Measurements from ENCODE around the gene CADPS2.

Gene CADPS2

DNA sequence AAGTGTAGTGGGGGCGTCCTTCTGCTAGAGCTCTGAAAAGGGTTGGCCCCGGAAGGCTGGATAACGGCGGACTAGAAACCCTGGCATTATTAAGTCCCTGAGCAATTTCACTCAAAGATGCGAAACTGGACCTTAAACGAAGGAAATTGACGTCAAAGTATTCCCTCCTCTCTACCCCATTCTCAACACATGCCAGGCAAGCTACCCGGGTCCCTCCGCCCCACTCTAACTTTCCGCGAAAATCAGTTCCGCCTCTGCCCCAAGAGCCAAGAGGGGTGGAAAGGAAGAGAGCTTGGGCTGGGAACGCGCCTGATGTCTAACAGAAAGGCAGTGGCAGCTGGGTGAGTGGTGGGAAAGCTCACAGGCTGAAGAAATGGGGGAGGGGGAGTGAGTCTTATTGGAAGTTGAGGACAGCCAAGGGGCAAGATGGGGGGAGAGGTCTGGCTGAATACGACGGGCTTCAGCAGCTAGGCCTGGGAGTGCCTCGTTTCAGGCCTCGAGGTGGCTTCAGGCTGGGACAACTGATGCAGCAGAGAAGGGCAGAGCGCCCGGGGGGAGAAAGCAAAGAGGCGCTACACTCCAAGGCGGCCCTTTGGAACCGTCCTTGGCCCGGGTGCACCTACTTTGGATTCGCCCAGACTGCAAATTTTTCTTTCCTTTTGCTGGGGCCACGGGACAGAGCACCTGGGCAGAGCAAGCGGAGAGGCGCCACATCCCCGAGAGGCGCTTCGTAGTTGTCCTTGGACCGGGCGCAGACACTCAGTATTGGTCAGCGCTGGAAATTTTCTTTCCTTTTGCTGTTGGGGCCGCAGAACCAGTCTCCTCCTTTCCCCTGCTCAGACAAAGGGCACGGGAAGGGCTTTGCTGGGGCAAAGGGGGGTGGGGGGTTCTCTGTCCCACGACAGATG lies 579.7 kb downstream of the CADPS2 start:
- H3K79me1 ChIP-seq (replicated peaks; ENCODE audit: low read length, poor library complexity, severe bottlenecking), result no peaks in the 10 kb centered on the region
- peaks cover 38% of the 10 kb centered on the region for H3K4me1 ChIP-seq (ENCODE audit: control insufficient read depth, insufficient read depth, low read depth, low read length)
- no peak overlapping the region for H3K27ac ChIP-seq (ENCODE audit: low read length, poor library complexity, severe bottlenecking)
- H2AK5ac ChIP-seq (ENCODE audit: low read length, severe bottlenecking), result no peak overlapping the region
- no peak overlapping the region for H2BK120ac ChIP-seq (ENCODE audit: low read depth, low read length)
- no peak overlapping the region for H4K8ac ChIP-seq (ENCODE audit: low read length)
- H2AFZ ChIP-seq (ENCODE audit: low read depth, low read length), result no peak overlapping the region
- H3K36me3 ChIP-seq (ENCODE audit: control insufficient read depth in 1 of 2, insufficient read depth in 2 of 2, low read depth in 1 of 2, low read length in 2 of 2), result no peaks in the 10 kb centered on the region
- no peaks in the 10 kb centered on the region for H3K9me3 ChIP-seq (ENCODE audit: control insufficient read depth, low read length)
- H3K23ac ChIP-seq (ENCODE audit: low read length in 2 of 2), result no peak overlapping the region
- no peak overlapping the region for H3K9ac ChIP-seq (ENCODE audit: low read length)
- peak overlapping the region; percentile 69 for H3K4me2 ChIP-seq (ENCODE audit: low read length, poor library complexity, severe bottlenecking)
- H3K14ac ChIP-seq (ENCODE audit: low read length in 2 of 2), result no peak overlapping the region
- no peak overlapping the region for H3K4ac ChIP-seq (ENCODE audit: low read depth in 1 of 2, low read length in 2 of 2)
- DNase-seq, result no peak
- H2BK5ac ChIP-seq (ENCODE audit: low read depth, low read length, poor library complexity, severe bottlenecking), result no peak overlapping the region
- no peak overlapping the region for H2BK12ac ChIP-seq (ENCODE audit: low read length in 2 of 2)
- peak overlapping the region in 1 of 2 experiments; percentile 60 for H3K4me3 ChIP-seq (ENCODE audit: insufficient read depth in 1 of 2, low read depth in 1 of 2, low read length in 2 of 2)
- under 1% methylated on average over 24 of the region's 37 CpGs for WGBS
- H3K18ac ChIP-seq (ENCODE audit: low read depth in 1 of 2, low read length in 2 of 2), result no peak overlapping the region
- H3K27me3 ChIP-seq (ENCODE audit: control insufficient read depth in 1 of 2, insufficient read depth in 1 of 2, low read length in 2 of 2), result peaks cover 91 to 99% of the 10 kb centered on the region in 2 experiments
- no peak overlapping the region for H2BK15ac ChIP-seq (ENCODE audit: low read depth, poor library complexity, severe bottlenecking)
- H4K91ac ChIP-seq (ENCODE audit: low read length), result no peak overlapping the region

DNA sequence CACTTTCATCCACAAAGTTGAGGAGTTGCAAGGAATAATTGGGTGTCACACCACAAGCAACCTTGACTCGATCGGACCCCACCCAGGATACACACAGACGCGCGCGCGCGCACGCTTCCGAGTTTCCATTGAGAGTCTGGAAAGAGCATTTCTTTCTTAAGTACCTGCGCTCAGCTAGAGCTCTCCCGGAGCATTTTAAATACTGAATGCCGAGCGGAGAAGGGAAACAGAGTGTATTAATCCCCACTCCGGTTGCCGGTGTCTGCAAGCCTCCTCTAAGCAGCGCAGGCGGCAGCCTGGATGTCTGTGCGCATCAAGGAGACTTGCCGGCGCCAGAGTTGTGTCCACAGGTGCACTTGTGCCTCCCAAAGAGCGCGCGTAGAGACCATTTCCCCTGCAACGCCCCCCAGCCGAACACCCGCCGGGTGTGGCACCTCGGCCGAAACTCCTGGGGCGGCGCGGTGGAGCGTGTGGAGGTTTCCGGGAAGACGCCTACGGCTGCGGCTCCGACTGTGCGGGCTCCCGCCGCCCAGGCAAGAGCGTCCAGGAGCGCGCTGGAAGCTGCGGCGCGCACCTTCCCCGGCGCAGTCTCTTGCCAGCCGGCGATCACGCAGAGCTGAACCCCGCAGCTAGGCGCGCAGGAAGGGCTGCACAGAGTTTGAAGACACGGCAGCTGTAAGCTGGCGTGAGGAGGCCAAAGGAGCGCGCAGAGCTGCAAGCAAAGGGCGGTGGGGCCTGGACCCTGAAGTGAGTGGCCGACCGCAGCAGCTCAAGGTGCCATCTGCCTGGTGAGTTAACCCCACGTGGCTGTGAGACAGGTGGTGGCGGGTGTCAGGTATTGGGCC lies 580.6 kb downstream of the CADPS2 start:
- peak overlapping the region in 1 of 2 experiments; percentile 60 for H3K4me3 ChIP-seq (ENCODE audit: insufficient read depth in 1 of 2, low read depth in 1 of 2, low read length in 2 of 2)
- H2BK12ac ChIP-seq (ENCODE audit: low read length in 2 of 2), result no peak overlapping the region
- H4K8ac ChIP-seq (ENCODE audit: low read length), result no peak overlapping the region
- no peak for DNase-seq
- peak overlapping the region in 1 of 2 experiments; percentile 48 for H3K23ac ChIP-seq (ENCODE audit: low read length in 2 of 2)
- no peak overlapping the region for H2BK15ac ChIP-seq (ENCODE audit: low read depth, poor library complexity, severe bottlenecking)
- no peak overlapping the region for H2AK5ac ChIP-seq (ENCODE audit: low read length, severe bottlenecking)
- no peaks in the 10 kb centered on the region for H3K79me1 ChIP-seq (replicated peaks; ENCODE audit: low read length, poor library complexity, severe bottlenecking)
- peaks cover 38% of the 10 kb centered on the region for H3K4me1 ChIP-seq (ENCODE audit: control insufficient read depth, insufficient read depth, low read depth, low read length)
- no peak overlapping the region for H3K27ac ChIP-seq (ENCODE audit: low read length, poor library complexity, severe bottlenecking)
- no peak overlapping the region for H3K9ac ChIP-seq (ENCODE audit: low read length)
- peak overlapping the region; percentile 15 for H4K91ac ChIP-seq (ENCODE audit: low read length)
- no peak overlapping the region for H3K4ac ChIP-seq (ENCODE audit: low read depth in 1 of 2, low read length in 2 of 2)
- H2AFZ ChIP-seq (ENCODE audit: low read depth, low read length), result no peak overlapping the region
- H3K36me3 ChIP-seq (ENCODE audit: control insufficient read depth in 1 of 2, insufficient read depth in 2 of 2, low read depth in 1 of 2, low read length in 2 of 2), result no peaks in the 10 kb centered on the region
- no peak overlapping the region for H2BK5ac ChIP-seq (ENCODE audit: low read depth, low read length, poor library complexity, severe bottlenecking)
- WGBS, result under 1% methylated on average over 65 of the region's 65 CpGs
- peak overlapping the region; percentile 69 for H3K4me2 ChIP-seq (ENCODE audit: low read length, poor library complexity, severe bottlenecking)
- no peak overlapping the region for H3K18ac ChIP-seq (ENCODE audit: low read depth in 1 of 2, low read length in 2 of 2)
- H3K27me3 ChIP-seq (ENCODE audit: control insufficient read depth in 1 of 2, insufficient read depth in 1 of 2, low read length in 2 of 2), result peaks cover 91 to 99% of the 10 kb centered on the region in 2 experiments
- H2BK120ac ChIP-seq (ENCODE audit: low read depth, low read length), result no peak overlapping the region
- H3K14ac ChIP-seq (ENCODE audit: low read length in 2 of 2), result no peak overlapping the region
- H3K9me3 ChIP-seq (ENCODE audit: control insufficient read depth, low read length), result no peaks in the 10 kb centered on the region

DNA sequence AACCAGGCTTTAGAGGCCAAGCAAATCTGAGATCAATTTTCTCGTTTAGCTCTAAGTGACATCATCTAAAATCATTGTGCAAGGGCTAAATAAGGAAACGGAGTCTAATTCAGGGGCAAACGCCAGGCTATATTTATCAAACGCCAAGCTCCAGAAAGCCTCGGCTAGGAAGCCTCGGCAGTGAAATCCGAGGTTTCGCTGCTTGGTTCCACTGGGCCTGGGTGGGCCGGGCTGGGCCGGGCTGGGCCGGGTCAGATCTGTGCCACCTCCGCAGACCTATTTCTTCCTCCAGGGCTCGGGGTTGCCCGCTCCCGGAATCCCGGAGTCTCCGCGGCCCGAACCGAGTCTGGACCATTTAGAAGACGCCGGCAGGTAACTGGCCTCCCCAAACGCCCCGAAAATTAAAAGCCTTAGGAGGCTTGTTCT lies 581.3 kb downstream of the CADPS2 start:
- Histone ChIP-seq H3K27me3 (ENCODE audit: control insufficient read depth in 1 of 2, insufficient read depth in 1 of 2, low read length in 2 of 2) (peaks cover 91 to 99% of the 10 kb centered on the region in 2 experiments), H3K27ac (ENCODE audit: low read length, poor library complexity, severe bottlenecking) (no peak overlapping the region), H3K23ac (ENCODE audit: low read length in 2 of 2) (no peak overlapping the region), H3K4ac (ENCODE audit: low read depth in 1 of 2, low read length in 2 of 2) (no peak overlapping the region), H4K8ac (ENCODE audit: low read length) (no peak overlapping the region), H3K4me1 (ENCODE audit: control insufficient read depth, insufficient read depth, low read depth, low read length) (peaks cover 36% of the 10 kb centered on the region), H3K4me3 (ENCODE audit: insufficient read depth in 1 of 2, low read depth in 1 of 2, low read length in 2 of 2) (peak overlapping the region in 1 of 2 experiments; percentile 60), H2AFZ (ENCODE audit: low read depth, low read length) (no peak overlapping the region), H4K91ac (ENCODE audit: low read length) (no peak overlapping the region), H2AK5ac (ENCODE audit: low read length, severe bottlenecking) (no peak overlapping the region), H3K9ac (ENCODE audit: low read length) (no peak overlapping the region), H3K36me3 (ENCODE audit: control insufficient read depth in 1 of 2, insufficient read depth in 2 of 2, low read depth in 1 of 2, low read length in 2 of 2) (no peaks in the 10 kb centered on the region), H3K14ac (ENCODE audit: low read length in 2 of 2) (no peak overlapping the region), H3K79me1 (replicated peaks; ENCODE audit: low read length, poor library complexity, severe bottlenecking) (no peaks in the 10 kb centered on the region), H3K18ac (ENCODE audit: low read depth in 1 of 2, low read length in 2 of 2) (no peak overlapping the region), H2BK5ac (ENCODE audit: low read depth, low read length, poor library complexity, severe bottlenecking) (no peak overlapping the region), H2BK120ac (ENCODE audit: low read depth, low read length) (no peak overlapping the region), H2BK15ac (ENCODE audit: low read depth, poor library complexity, severe bottlenecking) (no peak overlapping the region), H3K9me3 (ENCODE audit: control insufficient read depth, low read length) (no peaks in the 10 kb centered on the region), H2BK12ac (ENCODE audit: low read length in 2 of 2) (no peak overlapping the region), H3K4me2 (ENCODE audit: low read length, poor library complexity, severe bottlenecking) (peak overlapping the region; percentile 69)
- under 1% methylated on average over 24 of the region's 24 CpGs for WGBS
- peak; percentile 36 for DNase-seq

All from mesenchymal stem cell (in vitro differentiated cells and primary cell).